ENCODE results near the gene NME2.

The NME2 gene

GRCh38 chr17:51144266-51145022 lies 21.8 kb upstream of the NME2 start:
- TF ChIP-seq EZH2phosphoT487 (IDR thresholded peaks at IDR 0.05; ENCODE audit: low read length) (no peak), CTCF (IDR thresholded peaks at IDR 0.05; ENCODE audit: low read length) (no peak), EZH2 (optimal IDR thresholded peaks at IDR 0.05; ENCODE audit: low read depth, low read length) (no peak)
- H3K4me2 ChIP-seq (ENCODE audit: low read depth, low read length) = no peak overlapping the region
- no peak overlapping the region for H3K27ac ChIP-seq (ENCODE audit: low read length)
- no peak overlapping the region for H3K9ac ChIP-seq (ENCODE audit: low read length)
- no peak for DNase-seq
- H3F3A ChIP-seq (ENCODE audit: insufficient read depth, low read length) = no peaks in the 10 kb centered on the region
- no peaks in the 10 kb centered on the region for H3K79me2 ChIP-seq (ENCODE audit: low read length)
- H2AFZ ChIP-seq (ENCODE audit: low read length) = no peak overlapping the region
- H3K4me1 ChIP-seq (ENCODE audit: low read length) = no peaks in the 10 kb centered on the region
- no peaks in the 10 kb centered on the region for H4K20me1 ChIP-seq (ENCODE audit: insufficient read depth, low read length)
- H3K9me2 ChIP-seq (replicated peaks; ENCODE audit: insufficient read depth, low read length) = no peaks in the 10 kb centered on the region
- H3K9me3 ChIP-seq (replicated peaks; ENCODE audit: insufficient read depth, low read length) = no peaks in the 10 kb centered on the region
- no peaks in the 10 kb centered on the region for H3K36me3 ChIP-seq (replicated peaks; ENCODE audit: insufficient read depth, low read length)
- H3K4me3 ChIP-seq (ENCODE audit: low read length) = no peak overlapping the region
- no peaks in the 10 kb centered on the region for H3K27me3 ChIP-seq (replicated peaks; ENCODE audit: insufficient read depth, low read length)

GRCh38 chr17:51147650-51148049 lies 18.6 kb upstream of the NME2 start:
- Histone ChIP-seq H3K27ac (ENCODE audit: low read length) (no peak overlapping the region), H3K4me2 (ENCODE audit: low read depth, low read length) (no peak overlapping the region), H3K9me3 (replicated peaks; ENCODE audit: insufficient read depth, low read length) (no peaks in the 10 kb centered on the region), H3F3A (ENCODE audit: insufficient read depth, low read length) (peaks cover 3% of the 10 kb centered on the region; the same call in 1 of the 2 replicates), H3K79me2 (ENCODE audit: low read length) (no peaks in the 10 kb centered on the region), H3K36me3 (replicated peaks; ENCODE audit: insufficient read depth, low read length) (no peaks in the 10 kb centered on the region), H3K9ac (ENCODE audit: low read length) (no peak overlapping the region), H4K20me1 (ENCODE audit: insufficient read depth, low read length) (no peaks in the 10 kb centered on the region), H3K4me1 (ENCODE audit: low read length) (peaks cover 4% of the 10 kb centered on the region; the same call in 1 of the 2 replicates), H3K27me3 (replicated peaks; ENCODE audit: insufficient read depth, low read length) (no peaks in the 10 kb centered on the region), H3K9me2 (replicated peaks; ENCODE audit: insufficient read depth, low read length) (no peaks in the 10 kb centered on the region), H3K4me3 (ENCODE audit: low read length) (no peak overlapping the region), H2AFZ (ENCODE audit: low read length) (no peak overlapping the region)
- TF ChIP-seq EZH2phosphoT487 (IDR thresholded peaks at IDR 0.05; ENCODE audit: low read length) (no peak), EZH2 (optimal IDR thresholded peaks at IDR 0.05; ENCODE audit: low read depth, low read length) (no peak), CTCF (IDR thresholded peaks at IDR 0.05; ENCODE audit: low read length) (no peak)
- DNase-seq = no peak

DNA sequence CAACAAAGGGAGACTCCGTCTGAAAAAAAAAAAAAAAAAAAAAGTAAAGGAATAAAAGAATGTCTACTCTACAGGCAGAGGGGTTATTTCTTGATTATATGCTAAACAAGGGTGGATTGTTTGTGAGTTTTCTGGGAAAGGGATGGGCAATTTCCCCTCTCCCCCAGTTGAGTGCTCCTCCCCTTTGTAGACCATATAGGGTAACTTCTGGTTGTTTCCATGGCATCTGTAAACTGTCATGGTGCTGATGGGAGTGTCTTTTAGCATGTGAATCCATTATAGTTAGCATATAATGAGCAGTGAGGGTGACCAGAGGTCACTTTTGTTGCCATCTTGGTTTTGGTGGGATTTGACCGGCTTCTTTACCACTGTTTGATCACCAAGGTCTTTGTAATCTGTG lies 17.0 kb upstream of the NME2 start:
- peaks cover 7% of the 10 kb centered on the region; the same call in 1 of the 2 replicates for H3F3A ChIP-seq (ENCODE audit: insufficient read depth, low read length)
- H4K20me1 ChIP-seq (ENCODE audit: insufficient read depth, low read length) = no peaks in the 10 kb centered on the region
- no peak overlapping the region for H3K4me3 ChIP-seq (ENCODE audit: low read length)
- H3K4me2 ChIP-seq (ENCODE audit: low read depth, low read length) = no peak overlapping the region
- peaks cover 8% of the 10 kb centered on the region for H3K79me2 ChIP-seq (ENCODE audit: low read length)
- no peaks in the 10 kb centered on the region for H3K9me3 ChIP-seq (replicated peaks; ENCODE audit: insufficient read depth, low read length)
- H2AFZ ChIP-seq (ENCODE audit: low read length) = no peak overlapping the region
- peaks cover 5% of the 10 kb centered on the region; the same call in 1 of the 2 replicates for H3K4me1 ChIP-seq (ENCODE audit: low read length)
- no peak overlapping the region for H3K27ac ChIP-seq (ENCODE audit: low read length)
- no peaks in the 10 kb centered on the region for H3K36me3 ChIP-seq (replicated peaks; ENCODE audit: insufficient read depth, low read length)
- DNase-seq = no peak
- TF ChIP-seq EZH2 (optimal IDR thresholded peaks at IDR 0.05; ENCODE audit: low read depth, low read length) (no peak), CTCF (IDR thresholded peaks at IDR 0.05; ENCODE audit: low read length) (no peak), EZH2phosphoT487 (IDR thresholded peaks at IDR 0.05; ENCODE audit: low read length) (no peak)
- no peak overlapping the region for H3K9ac ChIP-seq (ENCODE audit: low read length)
- H3K9me2 ChIP-seq (replicated peaks; ENCODE audit: insufficient read depth, low read length) = no peaks in the 10 kb centered on the region
- H3K27me3 ChIP-seq (replicated peaks; ENCODE audit: insufficient read depth, low read length) = no peaks in the 10 kb centered on the region

Measured in MM.1S (cell line).